ENCODE data around the gene VPS45.

VPS45 gene

DNA sequence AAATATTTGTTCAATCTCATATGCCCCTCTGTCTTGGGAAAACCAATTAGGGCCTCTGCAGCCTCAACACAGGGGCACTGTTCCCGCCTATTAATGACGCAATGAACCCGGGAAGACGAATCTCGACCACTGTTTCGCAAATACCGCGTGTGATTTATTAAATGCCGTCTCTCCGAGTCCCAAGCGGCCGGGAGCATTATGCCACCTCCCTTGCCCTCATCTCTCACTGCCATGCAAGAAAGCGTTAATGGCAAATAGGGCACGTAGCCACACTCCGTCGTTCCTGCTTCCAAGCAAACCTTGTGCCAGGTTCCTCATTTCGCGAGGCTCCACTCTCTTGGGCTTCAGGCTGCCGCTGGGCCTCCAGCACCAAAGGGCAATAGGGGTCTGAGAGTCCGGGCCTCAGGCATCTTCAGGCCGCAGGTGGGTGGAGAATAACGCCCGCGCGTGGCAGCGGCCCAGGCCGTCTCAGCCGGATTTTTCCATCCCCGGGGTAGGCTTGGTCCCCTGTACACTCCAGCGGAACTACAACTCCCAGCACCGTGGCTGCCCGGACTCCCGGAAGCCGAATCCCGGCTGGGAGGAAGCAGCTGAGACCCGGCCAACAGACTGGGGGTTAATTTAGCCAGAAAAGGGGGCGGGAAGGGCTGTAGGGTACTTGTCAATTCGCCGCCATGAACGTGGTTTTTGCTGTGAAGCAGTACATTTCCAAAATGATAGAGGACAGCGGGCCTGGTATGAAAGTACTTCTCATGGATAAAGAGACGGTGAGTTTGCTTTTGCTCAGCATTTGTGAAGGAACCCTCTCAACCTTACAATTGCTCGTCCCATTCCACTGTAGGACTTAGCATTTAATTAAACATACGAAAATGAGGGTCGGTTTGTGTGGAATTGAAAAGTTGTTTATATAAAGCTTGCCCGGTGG is at the start of gene VPS45 (continued):
- TF ChIP-seq ZXDB (tag by site-specific recombination; IDR thresholded peaks at IDR 0.05) (peak; percentile 100), GLIS1 (tag by site-specific recombination; IDR thresholded peaks at IDR 0.05) (peak; percentile 57), ZNF324 (tag by site-specific recombination; IDR thresholded peaks at IDR 0.05) (peak; percentile 88), BCL11A (tag by site-specific recombination; IDR thresholded peaks at IDR 0.05; ENCODE audit: low read depth) (peak; percentile 24; the same call in 1 of the 2 replicates), ZNF624 (tag by site-specific recombination; IDR thresholded peaks at IDR 0.05) (no peak), ZNF366 (tag by site-specific recombination; conservative IDR thresholded peaks at IDR 0.05) (peak; percentile 85), KLF7 (tag by site-specific recombination; IDR thresholded peaks at IDR 0.05; ENCODE audit: borderline replicate concordance) (peak; percentile 53; the same call in 1 of the 2 replicates), FEZF1 (tag by site-specific recombination; IDR thresholded peaks at IDR 0.05) (peak; percentile 9; the same call in 1 of the 2 replicates), ZNF660 (tag by site-specific recombination; IDR thresholded peaks at IDR 0.05) (peak; percentile 89), KLF9 (tag by site-specific recombination; IDR thresholded peaks at IDR 0.05; ENCODE audit: low read depth) (peak; percentile 82), ZBTB48 (tag by site-specific recombination; IDR thresholded peaks at IDR 0.05) (peak; percentile 78), CTCF (tag by site-specific recombination; IDR thresholded peaks at IDR 0.05) (peak; percentile 96), SP2 (tag by site-specific recombination; IDR thresholded peaks at IDR 0.05) (peak; percentile 71), ZSCAN23 (tag by site-specific recombination; IDR thresholded peaks at IDR 0.05) (0 out of 2 replicates have a peak, but pooled peaks have one; percentile 62), GFI1B (tag by site-specific recombination; IDR thresholded peaks at IDR 0.05) (peak; percentile 96), ZBTB49 (tag by site-specific recombination; IDR thresholded peaks at IDR 0.05; ENCODE audit: low read depth) (no peak), ZBTB20 (tag by site-specific recombination; IDR thresholded peaks at IDR 0.05) (peak; percentile 100), ZNF777 (tag by site-specific recombination; IDR thresholded peaks at IDR 0.05; ENCODE audit: borderline replicate concordance) (peak; percentile 67; the same call in 1 of the 2 replicates), ZNF404 (tag by site-specific recombination; IDR thresholded peaks at IDR 0.05) (no peak), ZNF785 (tag by site-specific recombination; IDR thresholded peaks at IDR 0.05) (no peak), ZFP69B (tag by site-specific recombination; IDR thresholded peaks at IDR 0.05) (peak; percentile 76), TRIM28 (IDR thresholded peaks at IDR 0.05; ENCODE audit: borderline replicate concordance, low read length) (peak; percentile 95), ZNF843 (tag by site-specific recombination; IDR thresholded peaks at IDR 0.05) (peak; percentile 50), PATZ1 (tag by site-specific recombination; IDR thresholded peaks at IDR 0.05) (peak; percentile 86), OSR2 (tag by site-specific recombination; IDR thresholded peaks at IDR 0.05) (peak; percentile 34; the same call in 1 of the 2 replicates), EGR2 (tag by site-specific recombination; IDR thresholded peaks at IDR 0.05; ENCODE audit: low read depth) (peak; percentile 78), ZNF302 (tag by site-specific recombination; IDR thresholded peaks at IDR 0.05; ENCODE audit: low read depth) (no peak), SP7 (tag by site-specific recombination; IDR thresholded peaks at IDR 0.05) (peak; percentile 79), OVOL3 (tag by site-specific recombination; IDR thresholded peaks at IDR 0.05) (peak; percentile 48; the same call in 1 of the 2 replicates), ZFP3 (tag by site-specific recombination; IDR thresholded peaks at IDR 0.05; ENCODE audit: low read depth) (no peak), ZBTB26 (tag by site-specific recombination; optimal IDR thresholded peaks at IDR 0.05) (peak; percentile 58), PRDM6 (tag by site-specific recombination; IDR thresholded peaks at IDR 0.05) (no peak; the same call in 1 of the 2 replicates)
